K562 (cell line): ENCODE data around the gene STK33. TPM values are rescaled to one million over a fixed set of nuclear protein-coding genes. Genes with fewer than 3 reads are reported as not detected.

Experiments
- ATAC-seq: fragments of 200-7000 bp; cut with Tn5 transposase; 3 replicates; pipeline ENCODE4 v1.9.1; 2020; ENCODE audit warnings: moderate library complexity
- BruUV-seq: library from RNA; stranded (reverse); fragments of 400-500 nt; replicated peaks from 2 replicates; lab custom pipeline; 2021; lab: Mats Ljungman, UMichigan
- CTCF ChIA-PET: fragments of 300-600 bp; formaldehyde crosslinking; extraction: SDS; loops from one replicate; lab custom pipeline; 2021; ENCODE audit warnings: low intra/inter-chr PET ratio; lab: Yijun Ruan, JAX
- POLR2A ChIA-PET: fragments of 300-600, 350-650 bp; sonication (Branson Sonifier 250); formaldehyde crosslinking; extraction: SDS; loops from one replicate; lab custom pipeline; 2021; ENCODE audit warnings: antibody characterized with exemption, inconsistent platforms; lab: Yijun Ruan, JAX
- DNase-seq, 4 experiments: peaks; one replicate each; pipeline versions ENCODE4 v3.0.0 to v3.0.0-alpha.2; 2011 to 2018; ENCODE audit warnings: low spot score in 3 of 4, mixed read lengths in 3 of 4; ENCODE audit errors: extremely low read depth in 1 of 4
- FAIRE-seq: peaks from 2 replicates; lab custom pipeline; 2011; peaks lifted over from hg19 to GRCh38; lab: Jason Lieb, UNC
- H2AFZ ChIP-seq: 2 replicates; pipeline ENCODE4 v1.6.0; 2011; ENCODE audit warnings: low read depth, low read length, control low read depth, inconsistent platforms
- H3K27ac ChIP-seq: fragments of 200-600 bp; 3 replicates; pipeline ENCODE4 v1.8.0; 2011; ENCODE audit warnings: low read depth, mild to moderate bottlenecking, control low read depth, inconsistent platforms, low read length, moderate library complexity, mixed read lengths; ENCODE audit errors: extremely low read depth
- H3K27me3 ChIP-seq, 2 experiments: fragments of 300-600 bp in 1 of 2; 2 replicates in 1 of 2; 3 replicates in 1 of 2; pipeline versions ENCODE4 v1.6.0 to v1.8.0; 2011; ENCODE audit warnings: inconsistent platforms in 2 of 2, low read length in 2 of 2, mild to moderate bottlenecking in 1 of 2, mixed read lengths in 1 of 2, moderate library complexity in 1 of 2; ENCODE audit not compliant: control insufficient read depth in 2 of 2, insufficient read depth in 2 of 2
- H3K36me3 ChIP-seq: fragments of 300-600 bp; 3 replicates; pipeline ENCODE4 v1.8.0; 2011; ENCODE audit warnings: mild to moderate bottlenecking, low read length, inconsistent platforms; ENCODE audit not compliant: control insufficient read depth, insufficient read depth
- H3K4me1 ChIP-seq, 2 experiments: fragments of 200-600 bp in 1 of 2; replicated peaks in 1 of 2; 2 replicates in 1 of 2; 3 replicates in 1 of 2; pipeline versions ENCODE4 v1.5.1 to v1.8.0; 2011; ENCODE audit warnings: inconsistent platforms in 2 of 2, low read length in 2 of 2, mild to moderate bottlenecking in 1 of 2, mixed read lengths in 1 of 2, moderate library complexity in 1 of 2; ENCODE audit not compliant: control insufficient read depth in 2 of 2, insufficient read depth in 2 of 2
- H3K4me2 ChIP-seq: 2 replicates; pipeline ENCODE4 v1.6.1; 2011; ENCODE audit warnings: low read length, control low read depth, inconsistent platforms, mixed read lengths; ENCODE audit not compliant: insufficient read depth
- H3K4me3 ChIP-seq: fragments of 200-600 bp; sonication (generic), shearing (Covaris generic); 2 replicates; pipeline ENCODE4 v1.5.1; 2016; ENCODE audit warnings: control low read depth, inconsistent platforms
- H3K79me2 ChIP-seq: fragments of 200-600 bp; 3 replicates; pipeline ENCODE4 v1.8.0; 2011; ENCODE audit warnings: low read length, inconsistent platforms; ENCODE audit not compliant: control insufficient read depth, insufficient read depth
- H3K9ac ChIP-seq, 2 experiments: 2 replicates each; pipeline versions ENCODE4 v1.6.0 to v1.6.1; 2011; ENCODE audit warnings: low read depth in 2 of 2, low read length in 2 of 2, control low read depth in 1 of 2, inconsistent platforms in 1 of 2, mild to moderate bottlenecking in 1 of 2, mixed read lengths in 1 of 2; ENCODE audit not compliant: insufficient read depth in 1 of 2
- H3K9me1 ChIP-seq: one replicate; pipeline ENCODE4 v1.6.0; 2011; ENCODE audit warnings: inconsistent platforms, mild to moderate bottlenecking, low read length, moderate library complexity; ENCODE audit not compliant: control insufficient read depth, insufficient read depth
- H3K9me3 ChIP-seq: replicated peaks from 2 replicates; pipeline ENCODE4 v1.5.1; 2011; ENCODE audit warnings: low read depth, low read length, inconsistent platforms; ENCODE audit not compliant: control insufficient read depth, insufficient read depth
- H4K20me1 ChIP-seq: replicated peaks from 2 replicates; pipeline ENCODE4 v1.6.1; 2011; ENCODE audit warnings: low read length, inconsistent platforms, mixed read lengths; ENCODE audit not compliant: control insufficient read depth, insufficient read depth
- ARID1B ChIP-seq: fragments of 450-650 bp; IDR thresholded peaks from 2 replicates; pipeline ENCODE4 v1.6.1; 2016; ENCODE audit warnings: antibody characterized with exemption, mild to moderate bottlenecking, inconsistent platforms
- CCNT2 ChIP-seq: IDR thresholded peaks from 2 replicates; pipeline ENCODE4 v1.6.1; 2011; ENCODE audit warnings: borderline replicate concordance, low read depth, mild to moderate bottlenecking, moderate library complexity, mixed read lengths, low read length; ENCODE audit not compliant: insufficient read length; ENCODE audit errors: extremely low read depth
- EP300 ChIP-seq: IDR thresholded peaks from 2 replicates; pipeline ENCODE4 v1.6.1; 2012; ENCODE audit warnings: low read length, improper control_type of control experiment
- HMG20A ChIP-seq: fragments of 450-650 bp; formaldehyde crosslinking; conservative IDR thresholded peaks from 2 replicates; pipeline ENCODE4 v1.4.0; 2020; ENCODE audit warnings: mild to moderate bottlenecking, mixed read lengths
- HNRNPK ChIP-seq: fragments of 200-400 bp; formaldehyde crosslinking; IDR thresholded peaks from one replicate; pipeline ENCODE4 v1.6.1; 2018; ENCODE audit warnings: mild to moderate bottlenecking, low read depth, low read length; ENCODE audit not compliant: poor library complexity, severe bottlenecking
- NFXL1 ChIP-seq: fragments of 450-650 bp; formaldehyde crosslinking; IDR thresholded peaks from 2 replicates; pipeline ENCODE4 v1.4.0; 2021; ENCODE audit warnings: mild to moderate bottlenecking
- SMARCC2 ChIP-seq: fragments of 450-650 bp; IDR thresholded peaks from 2 replicates; pipeline ENCODE4 v1.6.1; 2017; ENCODE audit warnings: antibody characterized with exemption, moderate library complexity, mild to moderate bottlenecking, low read depth
- TGIF2 ChIP-seq: sonication (generic); formaldehyde crosslinking; IDR thresholded peaks from 2 replicates; pipeline ENCODE4 v1.8.1; 2022; ENCODE audit warnings: mild to moderate bottlenecking, missing genetic modification reagents, moderate library complexity
- TRIM28 ChIP-seq: fragments of 450-650 bp; IDR thresholded peaks from 2 replicates; pipeline ENCODE4 v1.6.1; 2017
- ZSCAN29 ChIP-seq: fragments of 450-650 bp; IDR thresholded peaks from 2 replicates; pipeline ENCODE4 v1.6.1; 2017
- ZZZ3 ChIP-seq: fragments of 450-650 bp; IDR thresholded peaks from 2 replicates; pipeline ENCODE4 v1.6.1; 2016; ENCODE audit warnings: antibody characterized with exemption, mild to moderate bottlenecking, moderate library complexity
- WGBS: fragments of 100-300 bp; shearing (Covaris generic); methylation state at CpG from one replicate; pipeline ENCODE4 v1.1.6; 2016; ENCODE audit warnings: low coverage, mixed read lengths; ENCODE audit not compliant: insufficient coverage; ENCODE audit errors: missing lambda C conversion rate; 5-methylcytosine and 5-hydroxymethylcytosine counted together
- in situ Hi-C: fragments of 300-500 bp; cut with MboI; formaldehyde crosslinking; loops from 4 replicates; pipeline ENCODE4 v1.15.0; 2018; ENCODE audit warnings: inconsistent platforms, mixed read lengths
- intact Hi-C: fragments of 100-400 bp; cut with micrococcal nuclease; formaldehyde crosslinking; loops from 2 replicates; pipeline ENCODE4 v1.14.2; 2022
- polyA plus RNA-seq, 8 experiments: library from polyadenylated mRNA; depleted of rRNA in 4 of 8; stranded (reverse) in 5 of 8; unstranded in 3 of 8; fragments of >200 nt; fragmentation: Nextera tagmentation in 2 of 8; fragmentation: Illumina TruSeq in 1 of 8; extraction: Ambion mirVana in 2 of 8; extraction: Trizol in 1 of 8; gene quantifications; 2 replicates each; pipeline versions ENCODE4 v1.2.1 to v1.2.3, GENCODE V29; 2011 to 2014; ENCODE audit warnings: inconsistent platforms in 1 of 8, missing spikeins in 1 of 8
- total RNA-seq, 7 experiments: library from RNA; depleted of rRNA in 6 of 7; stranded (reverse); fragments of >200 nt in 6 of 7; fragmentation: Illumina TruSeq in 2 of 7; extraction: Trizol in 2 of 7; gene quantifications; 2 replicates each; pipeline versions ENCODE4 v1.2.1 to v1.2.3, GENCODE V29; 2011 to 2021; ENCODE audit warnings: low replicate concordance in 1 of 7
- TF ChIP-seq, protein P1 (sequence below): IDR thresholded peaks from 2 replicates; pipeline ENCODE4 v1.6.1; 2011; ENCODE audit warnings: borderline replicate concordance, low read depth, mild to moderate bottlenecking, moderate library complexity, low read length; ENCODE audit not compliant: insufficient read depth, poor library complexity, severe bottlenecking
- TF ChIP-seq, protein P2 (sequence below): sonication (generic); formaldehyde crosslinking; IDR thresholded peaks from 2 replicates; pipeline ENCODE4 v1.8.1; 2023; ENCODE audit warnings: mild to moderate bottlenecking, missing genetic modification reagents
- TF ChIP-seq, protein P3 (sequence below), 3 experiments: fragments of 200-800 bp in 1 of 3; sonication (Bioruptor generic) in 1 of 3; sonication (generic) in 1 of 3; formaldehyde crosslinking in 1 of 3; IDR thresholded peaks; 2 replicates each; pipeline versions ENCODE4 v1.6.1 to v1.8.0; 2016 to 2022; ENCODE audit warnings: mild to moderate bottlenecking in 2 of 3, missing compliant biosample characterization in 2 of 3, missing genetic modification characterization in 2 of 3, missing genetic modification reagents in 1 of 3
- TF ChIP-seq, protein P4 (sequence below): fragments of 450-650 bp; conservative IDR thresholded peaks from 2 replicates; pipeline ENCODE4 v1.6.1; 2016; ENCODE audit warnings: missing genetic modification characterization, low read depth, mild to moderate bottlenecking, missing compliant biosample characterization, moderate library complexity

STK33 gene
- total and polyA plus RNA-seq, 9 of the 15 experiments (the other 6 are each of a cell fraction or from before 2014, with no cell fraction given) = not detected

DNA sequence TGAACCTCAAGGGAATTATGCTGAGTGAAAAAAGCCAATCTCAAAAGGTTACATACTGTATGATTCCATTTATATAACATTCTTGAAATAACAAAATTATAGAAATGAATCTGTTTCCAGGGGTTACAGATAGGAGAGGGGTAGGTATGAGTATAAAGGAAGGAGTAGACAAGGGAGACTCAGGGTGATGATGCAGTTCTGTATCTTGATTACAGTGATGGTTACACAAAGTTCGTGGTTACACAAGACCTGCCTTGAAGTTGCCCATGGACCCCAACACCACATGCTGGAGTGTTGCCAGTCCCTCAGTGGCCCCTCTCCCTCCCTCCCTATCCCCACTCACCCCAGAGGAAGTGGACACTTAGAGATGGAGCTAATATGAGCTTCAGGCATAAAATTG is 20.3 kb downstream of the STK33 start:
- H3K4me1 ChIP-seq = no peaks in the 10 kb centered on the region
- H3K27ac ChIP-seq = no peak overlapping the region
- no peaks in the 10 kb centered on the region for H3K9me1 ChIP-seq
- no peak overlapping the region for H3K9ac ChIP-seq
- ATAC-seq (no peak), FAIRE-seq (no peak), DNase-seq (no peak)
- WGBS = 0% methylated on average over 1 of the region's 1 CpG
- H3K4me3 ChIP-seq = no peak overlapping the region
- no peak overlapping the region for H2AFZ ChIP-seq
- in situ Hi-C loops = no loop called here
- no peaks in the 10 kb centered on the region for H3K36me3 ChIP-seq
- ChIA-PET POLR2A (no interaction called here), CTCF (no interaction called here)
- BruUV-seq = no TSS peak
- 0 out of 2 replicates have a peak, but pooled peaks cover 3% of the 10 kb centered on the region for H4K20me1 ChIP-seq
- H3K4me2 ChIP-seq = no peak overlapping the region
- H3K27me3 ChIP-seq = no peaks in the 10 kb centered on the region; a peak in 1 of 5 replicates
- H3K79me2 ChIP-seq = no peaks in the 10 kb centered on the region
- H3K9me3 ChIP-seq = no peaks in the 10 kb centered on the region
- intact Hi-C loops = loop anchor here (10.0 kb wide), 1 partner anchor 381 kb away; no protein-coding TSS in a partner anchor
- TF ChIP-seq NFXL1 (no peak), HMG20A (CRISPR knock-in tag) (no peak), EP300 (no peak), TRIM28 (no peak), ZZZ3 (no peak), ARID1B (no peak), ZSCAN29 (no peak), HNRNPK (no peak), SMARCC2 (no peak), CCNT2 (no peak), TGIF2 (CRISPR knock-in tag) (no peak)
- TF ChIP-seq, protein P1, sequence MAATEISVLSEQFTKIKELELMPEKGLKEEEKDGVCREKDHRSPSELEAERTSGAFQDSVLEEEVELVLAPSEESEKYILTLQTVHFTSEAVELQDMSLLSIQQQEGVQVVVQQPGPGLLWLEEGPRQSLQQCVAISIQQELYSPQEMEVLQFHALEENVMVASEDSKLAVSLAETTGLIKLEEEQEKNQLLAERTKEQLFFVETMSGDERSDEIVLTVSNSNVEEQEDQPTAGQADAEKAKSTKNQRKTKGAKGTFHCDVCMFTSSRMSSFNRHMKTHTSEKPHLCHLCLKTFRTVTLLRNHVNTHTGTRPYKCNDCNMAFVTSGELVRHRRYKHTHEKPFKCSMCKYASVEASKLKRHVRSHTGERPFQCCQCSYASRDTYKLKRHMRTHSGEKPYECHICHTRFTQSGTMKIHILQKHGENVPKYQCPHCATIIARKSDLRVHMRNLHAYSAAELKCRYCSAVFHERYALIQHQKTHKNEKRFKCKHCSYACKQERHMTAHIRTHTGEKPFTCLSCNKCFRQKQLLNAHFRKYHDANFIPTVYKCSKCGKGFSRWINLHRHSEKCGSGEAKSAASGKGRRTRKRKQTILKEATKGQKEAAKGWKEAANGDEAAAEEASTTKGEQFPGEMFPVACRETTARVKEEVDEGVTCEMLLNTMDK = no peak
- TF ChIP-seq, protein P2, sequence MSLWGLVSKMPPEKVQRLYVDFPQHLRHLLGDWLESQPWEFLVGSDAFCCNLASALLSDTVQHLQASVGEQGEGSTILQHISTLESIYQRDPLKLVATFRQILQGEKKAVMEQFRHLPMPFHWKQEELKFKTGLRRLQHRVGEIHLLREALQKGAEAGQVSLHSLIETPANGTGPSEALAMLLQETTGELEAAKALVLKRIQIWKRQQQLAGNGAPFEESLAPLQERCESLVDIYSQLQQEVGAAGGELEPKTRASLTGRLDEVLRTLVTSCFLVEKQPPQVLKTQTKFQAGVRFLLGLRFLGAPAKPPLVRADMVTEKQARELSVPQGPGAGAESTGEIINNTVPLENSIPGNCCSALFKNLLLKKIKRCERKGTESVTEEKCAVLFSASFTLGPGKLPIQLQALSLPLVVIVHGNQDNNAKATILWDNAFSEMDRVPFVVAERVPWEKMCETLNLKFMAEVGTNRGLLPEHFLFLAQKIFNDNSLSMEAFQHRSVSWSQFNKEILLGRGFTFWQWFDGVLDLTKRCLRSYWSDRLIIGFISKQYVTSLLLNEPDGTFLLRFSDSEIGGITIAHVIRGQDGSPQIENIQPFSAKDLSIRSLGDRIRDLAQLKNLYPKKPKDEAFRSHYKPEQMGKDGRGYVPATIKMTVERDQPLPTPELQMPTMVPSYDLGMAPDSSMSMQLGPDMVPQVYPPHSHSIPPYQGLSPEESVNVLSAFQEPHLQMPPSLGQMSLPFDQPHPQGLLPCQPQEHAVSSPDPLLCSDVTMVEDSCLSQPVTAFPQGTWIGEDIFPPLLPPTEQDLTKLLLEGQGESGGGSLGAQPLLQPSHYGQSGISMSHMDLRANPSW (CRISPR knock-in tag) = no peak
- TF ChIP-seq, protein P3, sequence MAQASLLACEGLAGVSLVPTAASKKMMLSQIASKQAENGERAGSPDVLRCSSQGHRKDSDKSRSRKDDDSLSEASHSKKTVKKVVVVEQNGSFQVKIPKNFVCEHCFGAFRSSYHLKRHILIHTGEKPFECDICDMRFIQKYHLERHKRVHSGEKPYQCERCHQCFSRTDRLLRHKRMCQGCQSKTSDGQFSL (CRISPR knock-in tag; IDR thresholded peaks at IDR 0.05) = no peak
- TF ChIP-seq, protein P3 (tag; IDR thresholded peaks at IDR 0.05) = no peak
- TF ChIP-seq, protein P4, sequence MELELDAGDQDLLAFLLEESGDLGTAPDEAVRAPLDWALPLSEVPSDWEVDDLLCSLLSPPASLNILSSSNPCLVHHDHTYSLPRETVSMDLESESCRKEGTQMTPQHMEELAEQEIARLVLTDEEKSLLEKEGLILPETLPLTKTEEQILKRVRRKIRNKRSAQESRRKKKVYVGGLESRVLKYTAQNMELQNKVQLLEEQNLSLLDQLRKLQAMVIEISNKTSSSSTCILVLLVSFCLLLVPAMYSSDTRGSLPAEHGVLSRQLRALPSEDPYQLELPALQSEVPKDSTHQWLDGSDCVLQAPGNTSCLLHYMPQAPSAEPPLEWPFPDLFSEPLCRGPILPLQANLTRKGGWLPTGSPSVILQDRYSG (tag) = no peak
